HG02763 (cell line): ENCODE results near the gene MATR3.
"Not testable (repeated sequence)": the region's sequence is repeated elsewhere in the genome, so short reads cannot be mapped to it uniquely, and the experiment has no call there.

Experiments used
- ATAC-seq: cut with Tn5 transposase; IDR thresholded peaks from one replicate; pipeline ENCODE4 v1.9.1; 2021; ENCODE audit warnings: mild to moderate bottlenecking, moderate library complexity; ENCODE audit not compliant: unreplicated experiment

The MATR3 gene, protein sequence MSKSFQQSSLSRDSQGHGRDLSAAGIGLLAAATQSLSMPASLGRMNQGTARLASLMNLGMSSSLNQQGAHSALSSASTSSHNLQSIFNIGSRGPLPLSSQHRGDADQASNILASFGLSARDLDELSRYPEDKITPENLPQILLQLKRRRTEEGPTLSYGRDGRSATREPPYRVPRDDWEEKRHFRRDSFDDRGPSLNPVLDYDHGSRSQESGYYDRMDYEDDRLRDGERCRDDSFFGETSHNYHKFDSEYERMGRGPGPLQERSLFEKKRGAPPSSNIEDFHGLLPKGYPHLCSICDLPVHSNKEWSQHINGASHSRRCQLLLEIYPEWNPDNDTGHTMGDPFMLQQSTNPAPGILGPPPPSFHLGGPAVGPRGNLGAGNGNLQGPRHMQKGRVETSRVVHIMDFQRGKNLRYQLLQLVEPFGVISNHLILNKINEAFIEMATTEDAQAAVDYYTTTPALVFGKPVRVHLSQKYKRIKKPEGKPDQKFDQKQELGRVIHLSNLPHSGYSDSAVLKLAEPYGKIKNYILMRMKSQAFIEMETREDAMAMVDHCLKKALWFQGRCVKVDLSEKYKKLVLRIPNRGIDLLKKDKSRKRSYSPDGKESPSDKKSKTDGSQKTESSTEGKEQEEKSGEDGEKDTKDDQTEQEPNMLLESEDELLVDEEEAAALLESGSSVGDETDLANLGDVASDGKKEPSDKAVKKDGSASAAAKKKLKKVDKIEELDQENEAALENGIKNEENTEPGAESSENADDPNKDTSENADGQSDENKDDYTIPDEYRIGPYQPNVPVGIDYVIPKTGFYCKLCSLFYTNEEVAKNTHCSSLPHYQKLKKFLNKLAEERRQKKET

GRCh38 chr5:139293507-139294373, at the start of gene MATR3:
Gene MATR3 (plus strand): TSS chr5:139293740. CDS start chr5:139307416, 13,676 bp downstream.
- ATAC-seq = peak; percentile 75

DNA sequence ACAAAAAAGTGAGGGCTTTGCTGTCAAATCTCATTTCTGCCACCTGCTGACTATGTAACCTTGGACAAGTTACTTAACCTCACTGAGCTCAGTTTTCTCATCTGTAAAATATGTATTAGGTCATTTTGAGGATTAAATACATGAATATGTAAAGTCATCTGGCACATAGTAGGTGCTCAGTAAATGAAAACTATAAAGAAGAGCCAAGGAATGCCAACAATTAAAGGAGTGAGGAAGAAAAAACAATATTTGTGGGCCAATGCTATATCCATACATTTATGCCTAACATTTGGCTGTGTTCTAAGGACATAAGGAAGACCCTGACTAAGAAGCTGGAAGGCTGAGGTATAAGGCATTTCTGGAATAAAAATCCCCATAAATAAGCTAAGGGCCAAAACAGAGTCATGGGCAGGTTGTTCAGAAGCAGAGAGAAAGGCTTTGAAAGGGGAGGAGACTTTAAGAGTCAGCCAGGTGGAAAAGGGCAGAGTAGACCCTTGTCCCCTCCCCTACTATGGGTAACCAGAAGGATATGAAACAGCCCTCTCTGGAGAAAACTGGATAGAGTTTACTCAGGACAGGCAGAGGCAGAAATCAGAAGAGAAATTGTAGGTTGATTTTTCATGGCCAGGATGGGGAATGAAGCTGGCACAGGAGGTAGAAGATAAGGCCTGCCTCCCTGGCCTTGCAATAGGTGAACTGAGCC, 47.8 kb upstream of the MATR3 start:
- no peak for ATAC-seq

DNA sequence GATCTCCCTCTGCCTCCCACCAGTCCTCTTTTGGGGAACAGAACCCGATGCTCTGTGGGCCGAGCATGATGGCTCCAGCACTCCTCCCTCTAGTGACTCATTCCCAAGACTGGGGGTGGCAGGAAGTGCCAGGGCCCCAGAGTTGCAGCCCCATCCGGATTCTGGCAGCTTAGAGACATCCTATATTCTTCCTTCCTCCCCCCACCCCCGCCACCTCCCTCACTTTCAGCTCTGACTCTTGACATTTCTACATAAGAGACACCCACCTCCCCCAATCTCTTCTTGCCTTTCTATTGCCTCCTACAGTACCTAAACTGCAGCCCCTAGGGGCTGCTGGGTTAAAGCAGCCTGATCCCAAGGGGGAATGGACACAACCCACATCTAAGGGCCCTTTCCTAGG, 47.1 kb upstream of the MATR3 start:
- ATAC-seq = no peak

- ATAC-seq = no peak
Observed at GRCh38 chr5:139248826-139249453, 44.6 kb upstream of the MATR3 start.

DNA sequence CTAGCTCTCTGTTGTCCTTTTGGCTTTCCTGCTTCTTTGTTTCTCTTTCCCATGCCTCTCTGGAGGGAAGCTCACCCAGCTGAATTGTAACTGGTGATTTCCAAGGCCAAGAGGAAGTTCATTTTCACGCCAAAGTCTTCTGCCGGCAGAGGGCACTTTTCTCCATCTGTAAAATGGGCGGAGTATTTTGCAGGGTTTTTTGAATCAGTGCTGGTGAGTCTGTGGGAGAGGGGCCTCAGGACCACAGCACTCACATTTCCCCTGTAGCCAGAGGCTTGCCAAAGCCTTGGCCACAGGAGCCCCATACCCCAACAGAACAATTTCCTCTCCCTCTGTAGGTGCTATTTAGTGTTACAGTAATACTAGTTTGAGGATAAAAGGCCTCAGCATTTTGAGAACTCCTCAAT, 42.3 kb upstream of the MATR3 start:
- no peak for ATAC-seq

DNA sequence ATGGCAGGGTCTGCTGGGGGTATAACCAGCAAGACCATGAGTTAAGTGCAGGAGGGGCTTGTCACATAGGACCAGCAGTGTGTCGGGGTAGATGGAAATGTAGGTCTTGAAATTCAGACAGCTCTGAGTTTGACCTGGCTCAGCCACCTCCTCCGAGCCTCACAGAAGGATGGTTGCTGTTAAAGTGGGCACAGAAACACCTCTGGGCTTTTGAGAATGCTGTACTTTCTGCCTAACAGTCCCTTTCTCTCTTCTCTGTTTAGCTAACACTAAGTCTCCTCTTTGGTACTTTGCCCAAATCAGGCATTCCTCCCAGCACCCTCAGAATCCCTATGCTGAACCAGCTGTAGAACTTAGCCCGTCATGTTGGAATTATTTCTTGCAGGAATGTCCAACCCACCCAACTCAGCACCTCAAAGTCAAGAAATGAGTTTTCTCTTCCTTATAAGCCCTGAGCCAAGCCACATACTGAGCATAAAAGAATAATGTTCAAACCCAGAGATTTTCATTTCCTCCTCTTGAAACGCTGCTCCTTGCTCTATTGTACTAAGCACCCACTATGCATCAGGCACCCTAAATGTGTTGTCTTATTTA, 41.7 kb upstream of the MATR3 start:
- no peak for ATAC-seq

DNA sequence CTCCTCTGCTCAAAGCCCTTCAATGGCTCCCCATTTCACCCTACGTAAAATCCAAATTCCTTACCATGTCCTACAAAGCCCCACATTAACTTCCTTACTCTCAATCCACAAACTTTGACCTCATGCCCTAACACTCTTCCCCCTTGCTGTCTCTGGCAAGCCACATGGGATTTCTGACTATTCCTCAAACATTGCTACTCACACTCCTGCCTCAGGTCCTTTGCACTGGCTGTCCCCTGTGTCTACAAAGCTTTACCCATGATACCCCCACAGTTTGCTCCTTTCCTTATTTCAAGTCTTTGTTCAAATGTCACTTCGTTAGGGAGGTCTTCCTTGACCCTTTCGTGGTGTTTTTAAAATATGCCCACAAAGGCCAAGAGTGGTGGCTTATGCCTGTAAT, 40.4 kb upstream of the MATR3 start:
- ATAC-seq = no peak

DNA sequence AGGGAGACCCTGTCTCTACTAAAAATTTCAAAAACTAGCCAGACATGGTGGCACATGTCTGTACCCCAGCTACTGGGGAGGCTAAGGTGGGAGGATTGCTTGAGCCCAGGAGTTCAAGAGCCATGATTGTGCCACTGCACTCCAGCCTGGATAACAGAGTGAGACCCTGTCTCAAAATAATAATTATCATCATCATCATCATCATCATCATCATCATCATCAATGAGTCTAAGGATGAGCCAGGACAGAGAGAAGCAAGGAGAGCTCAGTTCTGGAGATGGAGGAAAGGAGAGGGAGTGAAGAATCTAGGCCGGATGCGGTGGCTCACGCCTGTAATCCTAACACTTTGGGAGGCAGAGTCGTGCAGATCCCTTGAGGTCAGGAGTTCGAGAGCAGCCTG, 36.7 kb upstream of the MATR3 start:
- ATAC-seq = no peak

GRCh38 chr5:139262059-139262741, 31.3 kb upstream of the MATR3 start:
- ATAC-seq = no peak

- ATAC-seq = peak; percentile 65
Observed at GRCh38 chr5:139262742-139263445, 30.6 kb upstream of the MATR3 start.

DNA sequence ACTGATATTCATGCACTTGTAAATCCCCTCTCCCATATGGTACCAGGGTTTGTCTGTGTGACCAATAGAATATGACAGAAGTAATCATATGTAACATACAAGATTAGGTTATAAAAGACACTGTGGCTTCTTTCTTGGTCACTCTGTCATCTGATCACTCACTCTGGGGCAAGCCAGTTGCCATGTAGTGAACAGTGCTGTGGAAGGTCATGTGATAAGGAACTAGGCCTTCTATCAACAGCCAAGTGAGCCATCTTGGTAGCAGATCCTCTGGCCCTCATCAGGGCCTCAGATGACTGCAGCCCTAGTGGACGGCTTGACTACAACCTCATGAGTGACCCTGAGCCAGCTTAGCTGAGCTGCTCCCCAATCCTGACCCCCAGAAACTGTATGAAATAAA, 30.0 kb upstream of the MATR3 start:
- no peak for ATAC-seq

DNA sequence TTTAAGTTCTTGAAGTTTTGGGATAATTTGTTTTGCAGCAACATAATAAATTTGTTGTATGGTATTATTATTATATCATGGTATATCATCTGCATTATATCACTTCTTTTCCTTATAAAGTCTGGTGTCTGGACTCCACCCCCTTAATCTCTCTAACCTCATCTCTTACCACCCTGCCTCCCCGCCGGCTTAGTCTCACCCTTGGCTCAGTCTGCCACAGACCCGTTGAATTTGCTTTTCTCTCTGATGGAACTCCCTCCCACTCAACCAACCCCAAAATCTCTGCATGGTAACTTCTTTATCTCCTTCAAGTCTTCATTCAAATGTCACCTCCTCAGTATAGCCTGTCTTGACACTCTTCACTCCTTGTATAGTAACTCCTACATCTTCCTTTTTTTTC, 29.6 kb upstream of the MATR3 start:
- no peak for ATAC-seq

GRCh38 chr5:139265001-139265400, 28.5 kb upstream of the MATR3 start:
- no peak for ATAC-seq

- ATAC-seq = no peak
Observed at GRCh38 chr5:139266236-139266635, 27.3 kb upstream of the MATR3 start.

GRCh38 chr5:139267481-139267880, 26.1 kb upstream of the MATR3 start:
- no peak for ATAC-seq

GRCh38 chr5:139268364-139269202, 25.0 kb upstream of the MATR3 start:
- no peak for ATAC-seq

- ATAC-seq = not testable (repeated sequence)
Observed at GRCh38 chr5:139270718-139271117, 22.8 kb upstream of the MATR3 start.
